ENCODE measurements around the gene AKR1B1.
"Not testable (repeated sequence)": the region's sequence is repeated elsewhere in the genome, so short reads cannot be mapped to it uniquely, and the experiment has no call there.

AKR1B1 gene

GRCh38 chr7:134495546-134495945 is 36.6 kb upstream of the AKR1B1 start:
- no peak overlapping the region for H3K4me3 ChIP-seq (ENCODE audit: low read depth, low read length)
- no peak for DNase-seq (ENCODE audit: low read depth)
- TF ChIP-seq CTCF (IDR thresholded peaks at IDR 0.05; ENCODE audit: low read depth, low read length, missing control alignments): no peak

DNA sequence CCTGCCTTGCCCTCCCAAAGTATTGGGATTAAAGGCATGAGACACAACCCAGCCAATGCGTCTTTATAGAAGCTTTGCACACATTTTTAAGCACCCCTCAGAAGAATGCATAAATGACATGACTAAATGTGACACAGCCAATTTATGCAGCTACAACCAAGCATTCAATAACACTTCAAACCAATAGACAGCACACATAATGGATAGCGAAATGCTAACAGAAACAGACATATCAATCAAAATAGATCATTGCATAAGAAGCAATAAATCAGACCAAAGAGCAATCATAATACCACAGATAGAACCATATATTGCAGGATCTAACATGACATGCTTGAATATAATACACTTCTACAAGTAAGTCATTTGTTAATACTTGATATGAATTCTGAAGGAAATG is 34.2 kb upstream of the AKR1B1 start:
- no peak overlapping the region for H3K4me3 ChIP-seq (ENCODE audit: low read depth, low read length)
- TF ChIP-seq CTCF (IDR thresholded peaks at IDR 0.05; ENCODE audit: low read depth, low read length, missing control alignments): no peak
- DNase-seq (ENCODE audit: low read depth): no peak

- DNase-seq (ENCODE audit: low read depth); H3K4me3 ChIP-seq (ENCODE audit: low read depth, low read length): not testable (repeated sequence)
Observed at GRCh38 chr7:134487721-134488120, 28.8 kb upstream of the AKR1B1 start.

- no peak overlapping the region for H3K4me3 ChIP-seq (ENCODE audit: low read depth, low read length)
- no peak for DNase-seq (ENCODE audit: low read depth)
- TF ChIP-seq CTCF (IDR thresholded peaks at IDR 0.05; ENCODE audit: low read depth, low read length, missing control alignments): no peak
Observed at GRCh38 chr7:134485203-134485602, 26.3 kb upstream of the AKR1B1 start.

- no peak overlapping the region for H3K4me3 ChIP-seq (ENCODE audit: low read depth, low read length)
- no peak for DNase-seq (ENCODE audit: low read depth)
- TF ChIP-seq CTCF (IDR thresholded peaks at IDR 0.05; ENCODE audit: low read depth, low read length, missing control alignments): no peak
Observed at GRCh38 chr7:134483296-134483695, 24.4 kb upstream of the AKR1B1 start.

GRCh38 chr7:134482858-134483257 is 24.0 kb upstream of the AKR1B1 start:
- H3K4me3 ChIP-seq (ENCODE audit: low read depth, low read length): no peak overlapping the region
- no peak for DNase-seq (ENCODE audit: low read depth)
- no peak for TF ChIP-seq CTCF (IDR thresholded peaks at IDR 0.05; ENCODE audit: low read depth, low read length, missing control alignments)

GRCh38 chr7:134481167-134481566 is 22.3 kb upstream of the AKR1B1 start:
- no peak for DNase-seq (ENCODE audit: low read depth)
- no peak for TF ChIP-seq CTCF (IDR thresholded peaks at IDR 0.05; ENCODE audit: low read depth, low read length, missing control alignments)
- H3K4me3 ChIP-seq (ENCODE audit: low read depth, low read length): no peak overlapping the region

- no peak for DNase-seq (ENCODE audit: low read depth)
- no peak overlapping the region for H3K4me3 ChIP-seq (ENCODE audit: low read depth, low read length)
- TF ChIP-seq CTCF (IDR thresholded peaks at IDR 0.05; ENCODE audit: low read depth, low read length, missing control alignments): no peak
Observed at GRCh38 chr7:134480730-134481129, 21.8 kb upstream of the AKR1B1 start.

All from GM12864 (cell line).